Neural cell (in vitro differentiated cells): Measurements from ENCODE around the gene EXOC4. TPM values are rescaled to one million over a fixed set of nuclear protein-coding genes. Genes with fewer than 3 reads are reported as not detected.

Experiments
- H2AFZ ChIP-seq: fragments of 200-600, 300-800 bp; sonication (generic), shearing (Covaris generic); 2 replicates; pipeline ENCODE4 v1.6.0; 2014; ENCODE audit warnings: low read depth, mild to moderate bottlenecking, antibody characterized with exemption, low read length, moderate library complexity
- H3F3A ChIP-seq: fragments of 200-600 bp; shearing (Covaris generic); 2 replicates; pipeline ENCODE4 v1.6.1; 2016; ENCODE audit warnings: mild to moderate bottlenecking, moderate library complexity, mixed read lengths, antibody characterized with exemption, low read length; ENCODE audit not compliant: insufficient read depth, poor library complexity, severe bottlenecking
- H3K27ac ChIP-seq: fragments of 200-600, 300-800 bp; sonication (generic), shearing (Covaris generic); 2 replicates; pipeline ENCODE4 v1.5.1; 2014; ENCODE audit warnings: mild to moderate bottlenecking, low read length, moderate library complexity
- H3K27me3 ChIP-seq: fragments of 300-800, 200-600 bp; sonication (generic), shearing (Covaris generic); 2 replicates; pipeline ENCODE4 v1.6.0; 2014; ENCODE audit warnings: mild to moderate bottlenecking, low read depth, low read length, moderate library complexity; ENCODE audit not compliant: insufficient read depth
- H3K36me3 ChIP-seq: fragments of 300-800, 200-600 bp; sonication (generic), shearing (Covaris generic); 2 replicates; pipeline ENCODE4 v1.5.1; 2014; ENCODE audit warnings: mild to moderate bottlenecking, antibody characterized with exemption, low read length, moderate library complexity; ENCODE audit not compliant: insufficient read depth
- H3K4me2 ChIP-seq: fragments of 300-800, 200-600 bp; sonication (generic), shearing (Covaris generic); 2 replicates; pipeline ENCODE4 v1.6.0; 2014; ENCODE audit warnings: mild to moderate bottlenecking, low read length
- H3K4me3 ChIP-seq: fragments of 300-800, 200-600 bp; sonication (generic), shearing (Covaris generic); 2 replicates; pipeline ENCODE4 v1.5.1; 2014; ENCODE audit warnings: mild to moderate bottlenecking, low read length, moderate library complexity
- H3K79me2 ChIP-seq: fragments of 200-600 bp; shearing (Covaris generic); replicated peaks from 2 replicates; pipeline ENCODE4 v1.6.0; 2014; ENCODE audit warnings: mild to moderate bottlenecking, low read length, moderate library complexity; ENCODE audit not compliant: insufficient read depth
- H3K9ac ChIP-seq: fragments of 300-800, 200-600 bp; sonication (generic), shearing (Covaris generic); 2 replicates; pipeline ENCODE4 v1.6.1; 2016; ENCODE audit warnings: mild to moderate bottlenecking, low read length, mixed read lengths
- H3K9me2 ChIP-seq: fragments of 200-600 bp; shearing (Covaris generic); 2 replicates; pipeline ENCODE4 v1.6.1; 2016; ENCODE audit warnings: mild to moderate bottlenecking, low read length, mixed read lengths; ENCODE audit not compliant: insufficient read depth
- H3K9me3 ChIP-seq: fragments of 200-600, 300-800 bp; sonication (generic), shearing (Covaris generic); 2 replicates; pipeline ENCODE4 v1.6.1; 2016; ENCODE audit warnings: mild to moderate bottlenecking, mixed run types, low read length, moderate library complexity, mixed read lengths
- H4K20me1 ChIP-seq: fragments of 200-600 bp; shearing (Covaris generic); 2 replicates; pipeline ENCODE4 v1.6.1; 2016; ENCODE audit warnings: mild to moderate bottlenecking, mixed run types; ENCODE audit not compliant: insufficient read depth
- CTCF ChIP-seq: fragments of 450-650 bp; IDR thresholded peaks from 2 replicates; pipeline ENCODE4 v1.5.1; 2014; ENCODE audit warnings: antibody characterized with exemption, mild to moderate bottlenecking, moderate library complexity; ENCODE audit not compliant: poor library complexity, severe bottlenecking
- EP300 ChIP-seq: fragments of 450-650 bp; conservative IDR thresholded peaks from 2 replicates; pipeline ENCODE4 v1.6.1; 2014; ENCODE audit warnings: antibody characterized with exemption, mild to moderate bottlenecking, moderate library complexity; ENCODE audit not compliant: poor library complexity, severe bottlenecking
- EZH2 ChIP-seq: fragments of 200-600, 300-800 bp; shearing (Covaris generic), sonication (generic); IDR thresholded peaks from 2 replicates; pipeline ENCODE4 v1.6.1; 2014; ENCODE audit warnings: antibody characterized with exemption, low read length, borderline replicate concordance, mild to moderate bottlenecking; ENCODE audit not compliant: insufficient read depth, poor library complexity, severe bottlenecking
- MXI1 ChIP-seq: fragments of 450-650 bp; conservative IDR thresholded peaks from 2 replicates; pipeline ENCODE4 v1.6.1; 2014; ENCODE audit warnings: antibody characterized with exemption, mild to moderate bottlenecking; ENCODE audit not compliant: poor library complexity, severe bottlenecking
- POLR2AphosphoS5 ChIP-seq: IDR thresholded peaks from 2 replicates; pipeline ENCODE4 v1.6.1; 2012
- RAD21 ChIP-seq: fragments of 450-650 bp; conservative IDR thresholded peaks from 2 replicates; pipeline ENCODE4 v1.6.1; 2014; ENCODE audit warnings: antibody characterized with exemption, mild to moderate bottlenecking, moderate library complexity
- SMC3 ChIP-seq: fragments of 450-650 bp; conservative IDR thresholded peaks from 2 replicates; pipeline ENCODE4 v1.6.1; 2014; ENCODE audit warnings: antibody characterized with exemption, mild to moderate bottlenecking, moderate library complexity; ENCODE audit not compliant: poor library complexity
- TAF1 ChIP-seq: IDR thresholded peaks from 2 replicates; pipeline ENCODE4 v1.6.1; 2012; ENCODE audit warnings: low read depth
- polyA plus RNA-seq: library from polyadenylated mRNA; depleted of rRNA; stranded (reverse); fragments of >200 nt; gene quantifications from 2 replicates; pipeline ENCODE4 v1.2.3, GENCODE V29; 2014
- TF ChIP-seq, protein P1 (sequence below): IDR thresholded peaks from 2 replicates; pipeline ENCODE4 v1.6.1; 2012; ENCODE audit warnings: borderline replicate concordance

The EXOC4 gene
- polyA plus RNA-seq, 1 donor from 2014 or later = 36.5 TPM

GRCh38 chr7:133674079-133674763 is 421.3 kb downstream of the EXOC4 start:
- TF ChIP-seq SMC3 = no peak
- no peak for TF ChIP-seq EZH2
- no peaks in the 10 kb centered on the region for H3K27me3 ChIP-seq
- no peaks in the 10 kb centered on the region for H3K36me3 ChIP-seq
- H2AFZ ChIP-seq = no peak overlapping the region
- peak overlapping the region; percentile 41 for H3K4me2 ChIP-seq
- H3K27ac ChIP-seq = peak overlapping the region; percentile 1
- H3K9me3 ChIP-seq = no peaks in the 10 kb centered on the region
- H4K20me1 ChIP-seq = no peaks in the 10 kb centered on the region
- no peaks in the 10 kb centered on the region for H3F3A ChIP-seq
- H3K79me2 ChIP-seq = no peaks in the 10 kb centered on the region
- H3K4me3 ChIP-seq = no peak overlapping the region
- no peak overlapping the region for H3K9ac ChIP-seq
- H3K9me2 ChIP-seq = no peaks in the 10 kb centered on the region

- Histone ChIP-seq H3K9ac (no peak overlapping the region), H3K9me2 (no peaks in the 10 kb centered on the region), H4K20me1 (no peaks in the 10 kb centered on the region), H3K4me2 (no peak overlapping the region), H3K27ac (no peak overlapping the region), H3F3A (no peaks in the 10 kb centered on the region), H3K79me2 (no peaks in the 10 kb centered on the region), H3K36me3 (no peaks in the 10 kb centered on the region), H3K4me3 (no peak overlapping the region), H3K27me3 (no peaks in the 10 kb centered on the region), H3K9me3 (no peaks in the 10 kb centered on the region), H2AFZ (no peak overlapping the region)
- TF ChIP-seq EZH2 (no peak), CTCF (no peak), MXI1 (no peak), RAD21 (no peak), TAF1 (no peak), SMC3 (no peak), POLR2AphosphoS5 (no peak), EP300 (no peak)
- TF ChIP-seq, protein P1, sequence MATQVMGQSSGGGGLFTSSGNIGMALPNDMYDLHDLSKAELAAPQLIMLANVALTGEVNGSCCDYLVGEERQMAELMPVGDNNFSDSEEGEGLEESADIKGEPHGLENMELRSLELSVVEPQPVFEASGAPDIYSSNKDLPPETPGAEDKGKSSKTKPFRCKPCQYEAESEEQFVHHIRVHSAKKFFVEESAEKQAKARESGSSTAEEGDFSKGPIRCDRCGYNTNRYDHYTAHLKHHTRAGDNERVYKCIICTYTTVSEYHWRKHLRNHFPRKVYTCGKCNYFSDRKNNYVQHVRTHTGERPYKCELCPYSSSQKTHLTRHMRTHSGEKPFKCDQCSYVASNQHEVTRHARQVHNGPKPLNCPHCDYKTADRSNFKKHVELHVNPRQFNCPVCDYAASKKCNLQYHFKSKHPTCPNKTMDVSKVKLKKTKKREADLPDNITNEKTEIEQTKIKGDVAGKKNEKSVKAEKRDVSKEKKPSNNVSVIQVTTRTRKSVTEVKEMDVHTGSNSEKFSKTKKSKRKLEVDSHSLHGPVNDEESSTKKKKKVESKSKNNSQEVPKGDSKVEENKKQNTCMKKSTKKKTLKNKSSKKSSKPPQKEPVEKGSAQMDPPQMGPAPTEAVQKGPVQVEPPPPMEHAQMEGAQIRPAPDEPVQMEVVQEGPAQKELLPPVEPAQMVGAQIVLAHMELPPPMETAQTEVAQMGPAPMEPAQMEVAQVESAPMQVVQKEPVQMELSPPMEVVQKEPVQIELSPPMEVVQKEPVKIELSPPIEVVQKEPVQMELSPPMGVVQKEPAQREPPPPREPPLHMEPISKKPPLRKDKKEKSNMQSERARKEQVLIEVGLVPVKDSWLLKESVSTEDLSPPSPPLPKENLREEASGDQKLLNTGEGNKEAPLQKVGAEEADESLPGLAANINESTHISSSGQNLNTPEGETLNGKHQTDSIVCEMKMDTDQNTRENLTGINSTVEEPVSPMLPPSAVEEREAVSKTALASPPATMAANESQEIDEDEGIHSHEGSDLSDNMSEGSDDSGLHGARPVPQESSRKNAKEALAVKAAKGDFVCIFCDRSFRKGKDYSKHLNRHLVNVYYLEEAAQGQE = no peak
These were observed 422.8 kb downstream of the EXOC4 start for GRCh38 chr7:133675510-133676218.
